Hematopoietic multipotent progenitor cell treated with erythropoietin and hydrocortisone succinate and interleukin-3 and kit ligand, for 17 days (in vitro differentiated cells): ENCODE data around the gene CEP57L1.

ENCODE experiments used
- DNase-seq: peaks from one replicate; pipeline ENCODE4 v3.0.0-alpha.2; 2015; ENCODE audit warnings: low spot score

The CEP57L1 gene

GRCh38 chr6:109095036-109095834 is at the start of gene CEP57L1:
CEP57L1 (plus strand) TSS chr6:109095507; CDS start chr6:109145222, 49,715 bp downstream.
- DNase-seq = peak; percentile 95

GRCh38 chr6:109048176-109048575 is 47.1 kb upstream of the CEP57L1 start:
- DNase-seq = no peak

GRCh38 chr6:109048670-109049415 is 46.5 kb upstream of the CEP57L1 start:
- no peak for DNase-seq

GRCh38 chr6:109050012-109050411 is 45.3 kb upstream of the CEP57L1 start:
- DNase-seq = no peak

- no peak for DNase-seq
These were observed 44.7 kb upstream of the CEP57L1 start for GRCh38 chr6:109050447-109051102.

GRCh38 chr6:109051301-109052017 is 43.8 kb upstream of the CEP57L1 start:
- DNase-seq = no peak

- DNase-seq = no peak
These were observed 43.2 kb upstream of the CEP57L1 start for GRCh38 chr6:109052018-109052651.

GRCh38 chr6:109052852-109053251 is 42.5 kb upstream of the CEP57L1 start:
- DNase-seq = no peak

- no peak for DNase-seq
These were observed 42.0 kb upstream of the CEP57L1 start for GRCh38 chr6:109053336-109053735.

- DNase-seq = no peak
These were observed 39.5 kb upstream of the CEP57L1 start for GRCh38 chr6:109055771-109056235.

GRCh38 chr6:109056661-109057060 is 38.6 kb upstream of the CEP57L1 start:
- no peak for DNase-seq

GRCh38 chr6:109058620-109059019 is 36.7 kb upstream of the CEP57L1 start:
- no peak for DNase-seq

GRCh38 chr6:109059153-109059552 is 36.2 kb upstream of the CEP57L1 start:
- peak; percentile 23 for DNase-seq

GRCh38 chr6:109059571-109060021 is 35.7 kb upstream of the CEP57L1 start:
- no peak for DNase-seq

GRCh38 chr6:109060571-109060970 is 34.7 kb upstream of the CEP57L1 start:
- DNase-seq = no peak

- no peak for DNase-seq
These were observed 33.1 kb upstream of the CEP57L1 start for GRCh38 chr6:109062216-109062615.

- no peak for DNase-seq
These were observed 32.4 kb upstream of the CEP57L1 start for GRCh38 chr6:109062767-109063352.

GRCh38 chr6:109069746-109070145 is 25.6 kb upstream of the CEP57L1 start:
- no peak for DNase-seq

GRCh38 chr6:109071125-109071917 is 24.0 kb upstream of the CEP57L1 start:
- DNase-seq = no peak
